ENCODE results near the gene DUSP6.

Gene DUSP6

GRCh38 chr12:89373763-89374572 lies 21.7 kb upstream of the DUSP6 start:
- peak; percentile 74 for DNase-seq

- no peak for DNase-seq
These were observed 20.5 kb upstream of the DUSP6 start for GRCh38 chr12:89372584-89373370.

GRCh38 chr12:89370850-89371249 lies 18.5 kb upstream of the DUSP6 start:
- DNase-seq = peak; percentile 82

- no peak for DNase-seq
These were observed 18.1 kb upstream of the DUSP6 start for GRCh38 chr12:89370421-89370831.

GRCh38 chr12:89369166-89369565 lies 16.9 kb upstream of the DUSP6 start:
- no peak for DNase-seq

- no peak for DNase-seq
These were observed 16.1 kb upstream of the DUSP6 start for GRCh38 chr12:89368391-89368790.

- DNase-seq = no peak
These were observed 14.5 kb upstream of the DUSP6 start for GRCh38 chr12:89366676-89367364.

GRCh38 chr12:89364631-89365030 lies 12.3 kb upstream of the DUSP6 start:
- DNase-seq = no peak

- no peak for DNase-seq
These were observed 11.8 kb upstream of the DUSP6 start for GRCh38 chr12:89364058-89364457.

GRCh38 chr12:89363582-89363981 lies 11.3 kb upstream of the DUSP6 start:
- no peak for DNase-seq

GRCh38 chr12:89363084-89363483 lies 10.8 kb upstream of the DUSP6 start:
- no peak for DNase-seq

- no peak for DNase-seq
These were observed 7.3 kb upstream of the DUSP6 start for GRCh38 chr12:89359615-89360014.

GRCh38 chr12:89358805-89359204 lies 6.5 kb upstream of the DUSP6 start:
- DNase-seq = no peak

- no peak for DNase-seq
These were observed 5.0 kb upstream of the DUSP6 start for GRCh38 chr12:89357297-89357730.

GRCh38 chr12:89356069-89356665 lies 3.9 kb upstream of the DUSP6 start:
- no peak for DNase-seq

GRCh38 chr12:89355243-89356068 lies 3.2 kb upstream of the DUSP6 start:
- DNase-seq = no peak

GRCh38 chr12:89354612-89355067 lies 2.3 kb upstream of the DUSP6 start:
- no peak for DNase-seq

GRCh38 chr12:89353823-89354611 lies 1.7 kb upstream of the DUSP6 start:
- peak; percentile 67 for DNase-seq

GRCh38 chr12:89353188-89353822 lies 1.0 kb upstream of the DUSP6 start:
- DNase-seq = peak; percentile 70

- DNase-seq = no peak
These were observed 134 bp downstream of the DUSP6 start for GRCh38 chr12:89352242-89352491.

Measured in fibroblast of skin of abdomen (primary cell).